ENCODE results near the gene SIAH2. TPM values are rescaled to one million over a fixed set of nuclear protein-coding genes. Genes with fewer than 3 reads are reported as not detected.

SIAH2 gene
- total and polyA plus RNA-seq, 2 of the 8 experiments (the other 6 are each of a cell fraction or from before 2014, with no cell fraction given), result 23.9 to 34.2 TPM

DNA sequence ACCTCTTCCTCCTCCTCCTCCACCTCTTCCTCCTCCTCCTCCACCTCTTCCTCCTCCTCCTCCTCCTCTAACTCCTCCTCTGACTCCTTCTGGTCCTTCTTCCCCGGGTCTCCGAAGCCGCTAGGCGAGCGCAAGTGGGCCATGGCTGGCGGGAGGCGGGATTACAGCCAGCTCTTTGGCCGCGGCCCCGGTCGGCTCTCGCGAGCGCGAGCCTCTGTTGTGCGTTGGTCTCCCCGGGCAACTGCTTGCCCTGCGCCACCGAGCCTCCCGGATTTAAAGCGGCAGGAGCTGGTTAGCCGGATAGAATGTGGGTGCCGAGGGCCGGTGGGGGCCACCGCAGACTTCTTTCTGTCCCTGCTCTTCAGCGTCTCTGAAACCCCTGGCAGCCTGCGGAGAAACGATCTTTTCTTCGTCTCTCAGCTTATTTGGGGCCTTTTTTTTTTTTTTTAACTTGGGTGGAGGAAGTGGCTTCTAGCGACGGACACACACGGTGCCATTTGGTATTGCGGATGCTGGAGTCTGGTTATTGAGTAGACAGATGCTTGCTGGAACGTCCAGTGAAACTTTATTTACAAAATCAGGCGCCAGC is 59.1 kb downstream of the SIAH2 start, which contains the start of gene ERICH6 (continued):
- TF ChIP-seq, protein P1, sequence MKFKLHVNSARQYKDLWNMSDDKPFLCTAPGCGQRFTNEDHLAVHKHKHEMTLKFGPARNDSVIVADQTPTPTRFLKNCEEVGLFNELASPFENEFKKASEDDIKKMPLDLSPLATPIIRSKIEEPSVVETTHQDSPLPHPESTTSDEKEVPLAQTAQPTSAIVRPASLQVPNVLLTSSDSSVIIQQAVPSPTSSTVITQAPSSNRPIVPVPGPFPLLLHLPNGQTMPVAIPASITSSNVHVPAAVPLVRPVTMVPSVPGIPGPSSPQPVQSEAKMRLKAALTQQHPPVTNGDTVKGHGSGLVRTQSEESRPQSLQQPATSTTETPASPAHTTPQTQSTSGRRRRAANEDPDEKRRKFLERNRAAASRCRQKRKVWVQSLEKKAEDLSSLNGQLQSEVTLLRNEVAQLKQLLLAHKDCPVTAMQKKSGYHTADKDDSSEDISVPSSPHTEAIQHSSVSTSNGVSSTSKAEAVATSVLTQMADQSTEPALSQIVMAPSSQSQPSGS (IDR thresholded peaks at IDR 0.05; ENCODE audit: low read length), result no peak
- TF ChIP-seq CHD2 (IDR thresholded peaks at IDR 0.05; ENCODE audit: low read length) (peak; percentile 97), POLR2AphosphoS5 (IDR thresholded peaks at IDR 0.05; ENCODE audit: low read depth, low read length) (peak; percentile 79; the same call in 1 of the 2 replicates), CBX8 (IDR thresholded peaks at IDR 0.05; ENCODE audit: borderline replicate concordance, low read depth, low read length) (no peak), MAFK (IDR thresholded peaks at IDR 0.05; ENCODE audit: low read depth, low read length) (no peak), BRCA1 (IDR thresholded peaks at IDR 0.05; ENCODE audit: low read depth, low read length) (peak; percentile 90), SIX5 (IDR thresholded peaks at IDR 0.05; ENCODE audit: low read depth, low read length) (no peak), SP1 (IDR thresholded peaks at IDR 0.05; ENCODE audit: low read depth, low read length) (0 out of 2 replicates have a peak, but pooled peaks have one; percentile 18), SUZ12 (IDR thresholded peaks at IDR 0.05; ENCODE audit: low read length) (no peak), POU5F1 (IDR thresholded peaks at IDR 0.05; ENCODE audit: low read depth, low read length) (no peak), KDM5A (IDR thresholded peaks at IDR 0.05; ENCODE audit: low read length) (no peak), TAF1 (IDR thresholded peaks at IDR 0.05; ENCODE audit: low read depth, low read length) (peak; percentile 76), CREB1 (IDR thresholded peaks at IDR 0.05) (no peak), HDAC2 (IDR thresholded peaks at IDR 0.05; ENCODE audit: borderline replicate concordance in 1 of 2, low read depth in 2 of 2, low read length in 2 of 2) (no peak), POLR2A (IDR thresholded peaks at IDR 0.05; ENCODE audit: control extremely low read depth in 1 of 2, low read depth in 2 of 2, low read length in 2 of 2) (peak; percentile 72 to 78), TBP (IDR thresholded peaks at IDR 0.05; ENCODE audit: low read depth, low read length) (peak; percentile 64; the same call in 1 of the 2 replicates)
- TF ChIP-seq, protein P2, sequence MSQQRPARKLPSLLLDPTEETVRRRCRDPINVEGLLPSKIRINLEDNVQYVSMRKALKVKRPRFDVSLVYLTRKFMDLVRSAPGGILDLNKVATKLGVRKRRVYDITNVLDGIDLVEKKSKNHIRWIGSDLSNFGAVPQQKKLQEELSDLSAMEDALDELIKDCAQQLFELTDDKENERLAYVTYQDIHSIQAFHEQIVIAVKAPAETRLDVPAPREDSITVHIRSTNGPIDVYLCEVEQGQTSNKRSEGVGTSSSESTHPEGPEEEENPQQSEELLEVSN (IDR thresholded peaks at IDR 0.05), result peak; percentile 72
- TF ChIP-seq, protein P3, sequence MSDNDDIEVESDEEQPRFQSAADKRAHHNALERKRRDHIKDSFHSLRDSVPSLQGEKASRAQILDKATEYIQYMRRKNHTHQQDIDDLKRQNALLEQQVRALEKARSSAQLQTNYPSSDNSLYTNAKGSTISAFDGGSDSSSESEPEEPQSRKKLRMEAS (IDR thresholded peaks at IDR 0.05), result peak; percentile 76; the same call in 1 of the 2 replicates
